Endodermal cell (in vitro differentiated cells): Measurements from ENCODE around the gene NT5E. TPM values are rescaled to one million over a fixed set of nuclear protein-coding genes. Genes with fewer than 3 reads are reported as not detected.

ENCODE experiments used
- DNase-seq: peaks from one replicate; pipeline ENCODE4 v3.0.0-alpha.2; 2017
- H3K27ac ChIP-seq: 2 replicates; pipeline ENCODE4 v1.5.1; 2013; ENCODE audit warnings: mild to moderate bottlenecking, low read depth, low read length, moderate library complexity
- H3K27me3 ChIP-seq: 2 replicates; pipeline ENCODE4 v1.6.1; 2013; ENCODE audit warnings: mild to moderate bottlenecking, low read length, moderate library complexity; ENCODE audit not compliant: insufficient read depth, control insufficient read depth, poor library complexity, severe bottlenecking
- H3K36me3 ChIP-seq: 2 replicates; pipeline ENCODE4 v1.7.0; 2013; ENCODE audit warnings: mild to moderate bottlenecking, low read length, moderate library complexity; ENCODE audit not compliant: control insufficient read depth, insufficient read depth
- H3K4me1 ChIP-seq: one replicate; pipeline ENCODE4 v1.7.0; 2013; ENCODE audit warnings: low read length; ENCODE audit not compliant: control insufficient read depth, insufficient read depth
- H3K4me3 ChIP-seq: 2 replicates; pipeline ENCODE4 v1.5.1; 2013; ENCODE audit warnings: mild to moderate bottlenecking, low read length, moderate library complexity
- H3K9ac ChIP-seq: 2 replicates; pipeline ENCODE4 v1.6.1; 2013; ENCODE audit warnings: mild to moderate bottlenecking, low read length, moderate library complexity; ENCODE audit not compliant: poor library complexity, severe bottlenecking; ENCODE audit errors: extremely low read depth
- H3K9me3 ChIP-seq: 2 replicates; pipeline ENCODE4 v1.6.1; 2013; ENCODE audit warnings: mild to moderate bottlenecking, low read length, moderate library complexity; ENCODE audit not compliant: control insufficient read depth
- H3K27ac Mint-ChIP-seq: 2 replicates; pipeline ENCODE4 v1.8.0; 2020; ENCODE audit warnings: mixed read lengths
- H3K27me3 Mint-ChIP-seq: 2 replicates; pipeline ENCODE4 v1.8.0; 2021; ENCODE audit warnings: mild to moderate bottlenecking, mixed read lengths; ENCODE audit not compliant: insufficient read depth
- H3K36me3 Mint-ChIP-seq: 2 replicates; pipeline ENCODE4 v1.8.0; 2020; ENCODE audit warnings: low read depth, mixed read lengths
- H3K4me1 Mint-ChIP-seq: 2 replicates; pipeline ENCODE4 v1.8.0; 2020; ENCODE audit warnings: mixed read lengths
- H3K4me3 Mint-ChIP-seq: 2 replicates; pipeline ENCODE4 v1.8.0; 2020; ENCODE audit warnings: mild to moderate bottlenecking, moderate library complexity, mixed read lengths
- H3K9me3 Mint-ChIP-seq: 2 replicates; pipeline ENCODE4 v1.8.0; 2020; ENCODE audit warnings: mild to moderate bottlenecking, mixed read lengths
- WGBS, 2 experiments: methylation state at CpG; one replicate each; pipeline versions ENCODE4 v1.1.5 to v1.1.7; 2013; ENCODE audit warnings: missing lambda C conversion rate in 2 of 2, mixed read lengths in 1 of 2; ENCODE audit not compliant: insufficient coverage in 1 of 2, insufficient read length in 1 of 2; 5-methylcytosine and 5-hydroxymethylcytosine counted together
- total RNA-seq, 2 donors: library from RNA; stranded (reverse); fragmentation: NEBNext Ultra II Directional in 1 of 2; extraction: Animal tissue kit (Norgen Biotek cat#: 25700) in 1 of 2; gene quantifications; 2 replicates in 1 of 2; 3 replicates in 1 of 2; pipeline ENCODE4 v1.2.1, GENCODE V29; 2021
- TF ChIP-seq, protein P1 (sequence below): fragments of 200-600 bp; sonication (generic); conservative IDR thresholded peaks from 2 replicates; pipeline ENCODE4 v1.5.0; 2021; ENCODE audit warnings: antibody characterized with exemption, mild to moderate bottlenecking

NT5E gene
- total RNA-seq, 2 donors from 2014 or later: 0.33 to 0.75 TPM

DNA sequence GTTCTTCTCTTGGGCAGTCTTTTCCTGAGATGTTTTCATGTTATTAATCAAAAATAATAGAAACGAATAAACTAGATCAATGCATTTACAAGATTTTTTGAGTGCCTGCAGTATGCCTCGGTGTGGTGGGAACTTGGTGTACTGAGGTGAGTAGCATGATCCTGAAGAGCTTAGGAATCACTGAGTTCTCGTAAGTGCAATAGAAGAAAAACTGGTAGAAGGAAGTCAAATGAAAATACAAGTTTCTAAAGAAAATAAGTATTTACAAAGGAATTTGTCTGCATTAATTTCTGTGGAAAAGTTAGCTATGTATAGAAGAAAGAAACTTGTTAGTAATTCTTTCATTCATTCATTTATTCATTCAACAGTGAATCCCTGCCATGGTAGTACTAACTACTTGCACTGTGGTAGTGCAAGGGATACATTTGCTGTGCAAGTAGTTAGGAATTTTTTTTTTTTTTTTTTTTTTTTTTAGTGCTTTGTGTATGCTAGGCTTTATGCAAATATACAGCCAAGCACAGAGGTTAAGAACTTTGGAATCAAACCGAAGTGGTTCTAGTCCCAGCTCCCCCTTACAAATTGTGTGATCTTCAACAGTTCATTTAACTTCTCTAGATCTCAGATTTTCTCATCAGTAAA lies 13.9 kb downstream of the NT5E start:
- Mint-ChIP-seq H3K27ac (no peak overlapping the region), H3K27me3 (no peaks in the 10 kb centered on the region), H3K4me1 (peaks cover 5% of the 10 kb centered on the region), H3K4me3 (no peak overlapping the region), H3K9me3 (no peaks in the 10 kb centered on the region), H3K36me3 (no peaks in the 10 kb centered on the region)
- H3K9ac ChIP-seq: no peak overlapping the region
- 83 to 90% methylated on average over 4 of the region's 4 CpGs for WGBS, 2 experiments
- TF ChIP-seq, protein P1, sequence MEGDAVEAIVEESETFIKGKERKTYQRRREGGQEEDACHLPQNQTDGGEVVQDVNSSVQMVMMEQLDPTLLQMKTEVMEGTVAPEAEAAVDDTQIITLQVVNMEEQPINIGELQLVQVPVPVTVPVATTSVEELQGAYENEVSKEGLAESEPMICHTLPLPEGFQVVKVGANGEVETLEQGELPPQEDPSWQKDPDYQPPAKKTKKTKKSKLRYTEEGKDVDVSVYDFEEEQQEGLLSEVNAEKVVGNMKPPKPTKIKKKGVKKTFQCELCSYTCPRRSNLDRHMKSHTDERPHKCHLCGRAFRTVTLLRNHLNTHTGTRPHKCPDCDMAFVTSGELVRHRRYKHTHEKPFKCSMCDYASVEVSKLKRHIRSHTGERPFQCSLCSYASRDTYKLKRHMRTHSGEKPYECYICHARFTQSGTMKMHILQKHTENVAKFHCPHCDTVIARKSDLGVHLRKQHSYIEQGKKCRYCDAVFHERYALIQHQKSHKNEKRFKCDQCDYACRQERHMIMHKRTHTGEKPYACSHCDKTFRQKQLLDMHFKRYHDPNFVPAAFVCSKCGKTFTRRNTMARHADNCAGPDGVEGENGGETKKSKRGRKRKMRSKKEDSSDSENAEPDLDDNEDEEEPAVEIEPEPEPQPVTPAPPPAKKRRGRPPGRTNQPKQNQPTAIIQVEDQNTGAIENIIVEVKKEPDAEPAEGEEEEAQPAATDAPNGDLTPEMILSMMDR: no peak
- H3K27me3 ChIP-seq: no peaks in the 10 kb centered on the region
- no peak overlapping the region for H3K4me3 ChIP-seq
- H3K36me3 ChIP-seq: no peaks in the 10 kb centered on the region
- no peaks in the 10 kb centered on the region for H3K9me3 ChIP-seq
- no peaks in the 10 kb centered on the region for H3K4me1 ChIP-seq
- H3K27ac ChIP-seq: no peak overlapping the region
- peak; percentile 12 for DNase-seq

DNA sequence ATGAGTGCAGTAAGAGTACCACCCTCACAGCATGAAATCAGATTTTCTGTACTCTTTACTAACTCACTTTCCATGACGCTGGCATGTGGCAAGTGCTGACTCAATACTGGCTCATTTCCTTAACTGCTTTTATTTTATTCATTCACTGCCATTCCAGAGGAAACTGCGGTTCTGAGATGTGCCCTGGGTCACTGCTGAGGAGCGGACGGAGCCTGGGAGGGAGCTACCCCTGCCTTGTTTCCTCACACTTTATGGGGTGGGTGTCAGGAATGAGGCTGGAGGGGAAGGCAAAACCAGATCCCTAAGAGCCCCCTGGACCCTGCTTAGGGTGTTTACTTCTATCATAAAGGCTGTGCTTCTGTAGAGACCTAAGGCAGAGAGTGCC lies 14.4 kb downstream of the NT5E start:
- H3K9ac ChIP-seq: no peak overlapping the region
- H3K9me3 ChIP-seq: no peaks in the 10 kb centered on the region
- Mint-ChIP-seq H3K4me3 (no peak overlapping the region), H3K27ac (no peak overlapping the region), H3K27me3 (no peaks in the 10 kb centered on the region), H3K36me3 (no peaks in the 10 kb centered on the region), H3K4me1 (peaks cover 5% of the 10 kb centered on the region), H3K9me3 (no peaks in the 10 kb centered on the region)
- no peak overlapping the region for H3K4me3 ChIP-seq
- no peaks in the 10 kb centered on the region for H3K36me3 ChIP-seq
- no peaks in the 10 kb centered on the region for H3K4me1 ChIP-seq
- H3K27ac ChIP-seq: no peak overlapping the region
- TF ChIP-seq, protein P1: no peak
- H3K27me3 ChIP-seq: no peaks in the 10 kb centered on the region
- DNase-seq: peak; percentile 29
- 80 to 81% methylated on average over 1 to 4 of the region's 4 CpGs for WGBS, 2 experiments

DNA sequence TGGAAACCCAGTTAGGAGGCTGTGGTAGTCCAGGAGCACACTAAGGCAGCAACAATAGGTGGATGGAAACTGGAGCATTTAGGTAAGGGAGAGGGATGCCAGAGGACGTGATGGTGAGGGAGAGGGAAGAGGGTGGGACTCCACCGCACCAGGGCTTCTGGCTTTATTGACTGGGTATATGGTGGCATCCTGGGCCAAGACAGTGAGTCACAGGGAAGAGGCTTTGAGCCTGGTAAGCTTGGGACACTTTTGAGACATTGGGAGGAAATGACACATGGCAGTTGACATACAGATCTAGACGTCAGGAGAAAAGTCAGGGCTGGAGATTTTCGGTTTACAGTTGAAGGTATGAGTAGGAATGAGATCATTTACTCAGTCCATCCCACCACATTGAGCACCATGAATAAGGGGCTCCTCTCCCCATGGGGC lies 14.9 kb downstream of the NT5E start:
- no peak overlapping the region for H3K27ac Mint-ChIP-seq
- no peaks in the 10 kb centered on the region for H3K9me3 Mint-ChIP-seq
- H3K27ac ChIP-seq: no peak overlapping the region
- peaks cover under 1% of the 10 kb centered on the region for H3K4me1 Mint-ChIP-seq
- no peaks in the 10 kb centered on the region for H3K4me1 ChIP-seq
- H3K9ac ChIP-seq: no peak overlapping the region
- TF ChIP-seq, protein P1: no peak
- DNase-seq: peak; percentile 27
- WGBS, 2 experiments: 87% methylated on average over 4 of the region's 4 CpGs
- H3K27me3 Mint-ChIP-seq: no peaks in the 10 kb centered on the region
- H3K36me3 Mint-ChIP-seq: no peaks in the 10 kb centered on the region
- no peaks in the 10 kb centered on the region for H3K36me3 ChIP-seq
- H3K9me3 ChIP-seq: no peaks in the 10 kb centered on the region
- H3K4me3 Mint-ChIP-seq: no peak overlapping the region
- no peak overlapping the region for H3K4me3 ChIP-seq
- H3K27me3 ChIP-seq: no peaks in the 10 kb centered on the region
